Ecto neural progenitor cell (in vitro differentiated cells): ENCODE data around the gene FUZ.

Experiments used
- DNase-seq: peaks from one replicate; pipeline ENCODE4 v3.0.0-alpha.2; 2018; ENCODE audit warnings: low spot score

The FUZ gene

GRCh38 chr19:49850487-49851342, 37.6 kb upstream of the FUZ start, which contains the start of gene PTOV1:
Gene PTOV1, plus strand, starts transcription at chr19:49851159.
- peak; percentile 95 for DNase-seq

- DNase-seq, result no peak
Observed at GRCh38 chr19:49850221-49850486, 37.1 kb upstream of the FUZ start.

- DNase-seq, result no peak
Observed at GRCh38 chr19:49849433-49850220, 36.5 kb upstream of the FUZ start.

- no peak for DNase-seq
Observed at GRCh38 chr19:49848938-49849337, 35.8 kb upstream of the FUZ start.

- DNase-seq, result no peak
Observed at GRCh38 chr19:49847731-49848696, 34.9 kb upstream of the FUZ start.

- DNase-seq, result no peak
Observed at GRCh38 chr19:49846408-49846807, 33.3 kb upstream of the FUZ start.

GRCh38 chr19:49845414-49845813, 32.3 kb upstream of the FUZ start:
- DNase-seq, result no peak

GRCh38 chr19:49844138-49845095, 31.3 kb upstream of the FUZ start:
- DNase-seq, result no peak

GRCh38 chr19:49843265-49843664, 30.2 kb upstream of the FUZ start:
- DNase-seq, result no peak

GRCh38 chr19:49840736-49841249, 27.7 kb upstream of the FUZ start:
- no peak for DNase-seq

GRCh38 chr19:49840321-49840720, 27.2 kb upstream of the FUZ start:
- DNase-seq, result no peak

GRCh38 chr19:49839713-49840112, 26.6 kb upstream of the FUZ start:
- DNase-seq, result no peak

GRCh38 chr19:49838885-49839588, 25.9 kb upstream of the FUZ start:
- DNase-seq, result no peak

- DNase-seq, result no peak
Observed at GRCh38 chr19:49837425-49837824, 24.3 kb upstream of the FUZ start.

- DNase-seq, result no peak
Observed at GRCh38 chr19:49837009-49837310, 23.9 kb upstream of the FUZ start.

- no peak for DNase-seq
Observed at GRCh38 chr19:49836176-49837008, 23.3 kb upstream of the FUZ start.

GRCh38 chr19:49835562-49835961, 22.5 kb upstream of the FUZ start:
- DNase-seq, result no peak

- no peak for DNase-seq
Observed at GRCh38 chr19:49833599-49833998, 20.5 kb upstream of the FUZ start.

GRCh38 chr19:49832556-49832955, 19.5 kb upstream of the FUZ start:
- no peak for DNase-seq

- DNase-seq, result no peak
Observed at GRCh38 chr19:49831592-49831991, 18.5 kb upstream of the FUZ start.
